GM12874 (cell line): ENCODE measurements around the gene EIPR1.

Experiments
- TF ChIP-seq, protein P1 (sequence below): IDR thresholded peaks from 2 replicates; pipeline ENCODE4 v1.5.1; 2011; ENCODE audit warnings: low read depth, mild to moderate bottlenecking, control low read depth, low read length, moderate library complexity; ENCODE audit not compliant: insufficient read depth

The EIPR1 gene

DNA sequence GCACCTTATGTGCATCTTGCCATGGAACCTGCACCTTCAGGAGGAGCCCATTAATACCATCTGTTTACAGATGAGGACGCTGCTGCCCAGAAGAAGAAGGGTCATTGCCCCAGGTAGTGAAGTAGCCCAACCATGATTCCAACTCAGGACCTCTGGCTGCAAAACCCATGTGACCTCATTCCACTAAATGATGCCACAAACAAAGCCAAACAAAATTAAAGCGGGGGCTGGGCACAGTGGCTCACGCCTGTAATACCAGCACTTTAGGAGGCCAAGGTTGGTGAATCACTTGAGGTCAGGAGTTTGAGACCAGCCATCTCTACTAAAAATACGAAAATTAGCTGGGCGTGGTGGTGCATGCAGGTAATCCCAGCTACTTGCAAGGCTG lies 202.1 kb downstream of the EIPR1 start:
- TF ChIP-seq, protein P1, sequence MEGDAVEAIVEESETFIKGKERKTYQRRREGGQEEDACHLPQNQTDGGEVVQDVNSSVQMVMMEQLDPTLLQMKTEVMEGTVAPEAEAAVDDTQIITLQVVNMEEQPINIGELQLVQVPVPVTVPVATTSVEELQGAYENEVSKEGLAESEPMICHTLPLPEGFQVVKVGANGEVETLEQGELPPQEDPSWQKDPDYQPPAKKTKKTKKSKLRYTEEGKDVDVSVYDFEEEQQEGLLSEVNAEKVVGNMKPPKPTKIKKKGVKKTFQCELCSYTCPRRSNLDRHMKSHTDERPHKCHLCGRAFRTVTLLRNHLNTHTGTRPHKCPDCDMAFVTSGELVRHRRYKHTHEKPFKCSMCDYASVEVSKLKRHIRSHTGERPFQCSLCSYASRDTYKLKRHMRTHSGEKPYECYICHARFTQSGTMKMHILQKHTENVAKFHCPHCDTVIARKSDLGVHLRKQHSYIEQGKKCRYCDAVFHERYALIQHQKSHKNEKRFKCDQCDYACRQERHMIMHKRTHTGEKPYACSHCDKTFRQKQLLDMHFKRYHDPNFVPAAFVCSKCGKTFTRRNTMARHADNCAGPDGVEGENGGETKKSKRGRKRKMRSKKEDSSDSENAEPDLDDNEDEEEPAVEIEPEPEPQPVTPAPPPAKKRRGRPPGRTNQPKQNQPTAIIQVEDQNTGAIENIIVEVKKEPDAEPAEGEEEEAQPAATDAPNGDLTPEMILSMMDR = no peak

GRCh38 chr2:3174626-3175567 lies 202.7 kb downstream of the EIPR1 start:
- TF ChIP-seq, protein P1 = no peak

DNA sequence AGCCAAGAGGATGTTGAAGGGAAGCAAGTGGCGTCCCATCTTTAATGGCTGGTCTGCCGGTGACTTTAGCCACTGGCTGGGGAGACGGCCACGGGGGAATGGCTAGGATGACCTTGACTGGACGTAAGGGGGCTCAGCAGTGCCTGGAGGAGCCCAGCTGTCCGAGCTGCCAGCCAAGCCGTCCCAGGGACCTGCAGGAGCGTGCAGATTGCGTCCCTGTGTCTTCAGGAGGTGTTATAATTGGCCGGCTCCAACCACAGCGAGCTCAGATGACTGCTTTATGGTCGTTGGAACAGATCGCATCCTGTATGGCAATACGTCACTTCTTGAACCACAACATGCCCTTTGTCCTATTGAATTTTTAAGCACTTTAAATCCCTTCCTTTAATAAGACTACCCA lies 204.6 kb downstream of the EIPR1 start:
- TF ChIP-seq, protein P1 = no peak

- TF ChIP-seq, protein P1 = no peak
These were observed 205.2 kb downstream of the EIPR1 start for GRCh38 chr2:3172265-3172935.

GRCh38 chr2:3171564-3172264 lies 205.9 kb downstream of the EIPR1 start:
- TF ChIP-seq, protein P1 = no peak

DNA sequence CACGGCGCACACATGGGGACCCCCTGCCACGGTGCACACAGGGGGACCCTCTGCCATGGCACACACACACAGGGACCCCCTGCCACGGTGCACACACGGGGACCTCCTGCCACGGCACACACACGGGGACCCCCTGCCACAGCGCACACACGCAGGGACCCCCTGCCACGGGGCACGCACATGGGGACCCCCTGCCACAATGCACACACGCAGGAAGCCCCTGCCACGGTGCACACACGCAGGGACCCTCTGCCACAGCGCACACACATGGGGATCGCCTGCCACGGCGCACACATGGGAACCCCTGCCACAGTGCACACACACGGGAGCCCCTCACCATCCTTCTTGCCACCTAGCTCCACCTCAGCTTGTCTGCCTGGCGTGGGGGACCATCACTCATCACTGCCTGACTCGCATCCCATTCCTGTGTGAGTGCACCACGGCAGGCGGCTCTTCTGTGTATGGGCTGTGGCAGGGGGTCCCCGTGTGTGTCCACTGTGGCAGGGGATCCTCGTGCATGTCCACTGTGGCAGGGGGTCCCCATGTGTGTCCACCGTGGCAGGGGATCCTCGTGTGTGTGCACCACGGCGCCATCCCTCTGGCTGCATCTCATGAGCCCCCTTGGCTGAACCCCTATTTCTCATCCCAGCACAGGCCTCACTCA lies 206.7 kb downstream of the EIPR1 start:
- TF ChIP-seq, protein P1 = no peak
